ENCODE measurements around the gene PPP2R1B. TPM values are rescaled to one million over a fixed set of nuclear protein-coding genes. Genes with fewer than 3 reads are reported as not detected.

The PPP2R1B gene
- polyA plus RNA-seq, 1 donor (not counting 4 experiments of a cell fraction or from before 2014, with no cell fraction given), result 33.6 TPM

- DNase-seq (ENCODE audit: low read depth, low spot score), result no peak
- Histone ChIP-seq H3K36me3 (ENCODE audit: control insufficient read depth in 2 of 2, extremely low read depth in 1 of 2, insufficient read depth in 2 of 2, low read length in 2 of 2) (peaks cover 15 to 19% of the 10 kb centered on the region in 2 experiments), H3K9me3 (ENCODE audit: control insufficient read depth, low read depth, low read length) (no peaks in the 10 kb centered on the region), H3K4me3 (ENCODE audit: control insufficient read depth in 2 of 3, extremely low read depth in 1 of 3, insufficient read depth in 2 of 3, low read depth in 1 of 3, low read length in 3 of 3) (no peak overlapping the region), H3K4me2 (ENCODE audit: control insufficient read depth, extremely low read depth, insufficient read depth, low read depth, low read length) (no peak overlapping the region), H3K79me2 (ENCODE audit: control insufficient read depth, insufficient read depth, low read length) (peaks cover 6% of the 10 kb centered on the region), H2AFZ (ENCODE audit: control insufficient read depth, low read length) (no peak overlapping the region), H3K4me1 (ENCODE audit: control insufficient read depth, extremely low read depth, insufficient read depth, low read length) (peaks cover 20% of the 10 kb centered on the region), H3K9ac (ENCODE audit: control insufficient read depth, extremely low read depth, insufficient read depth, low read length) (no peak overlapping the region), H4K20me1 (ENCODE audit: control insufficient read depth, extremely low read depth, insufficient read depth, low read length) (no peaks in the 10 kb centered on the region), H3K9me1 (ENCODE audit: control insufficient read depth, extremely low read depth, insufficient read depth, low read length) (peaks cover 3% of the 10 kb centered on the region), H3K27me3 (ENCODE audit: control insufficient read depth, extremely low read depth, insufficient read depth, low read length) (no peaks in the 10 kb centered on the region), H3K27ac (ENCODE audit: control insufficient read depth, insufficient read depth, low read length) (no peak overlapping the region)
- dilution Hi-C loops (cut with MboI; ENCODE audit: extremely low pct_ligation_motif_present, low sequenced_read_pairs), result no loop called here
- TF ChIP-seq, protein P1, sequence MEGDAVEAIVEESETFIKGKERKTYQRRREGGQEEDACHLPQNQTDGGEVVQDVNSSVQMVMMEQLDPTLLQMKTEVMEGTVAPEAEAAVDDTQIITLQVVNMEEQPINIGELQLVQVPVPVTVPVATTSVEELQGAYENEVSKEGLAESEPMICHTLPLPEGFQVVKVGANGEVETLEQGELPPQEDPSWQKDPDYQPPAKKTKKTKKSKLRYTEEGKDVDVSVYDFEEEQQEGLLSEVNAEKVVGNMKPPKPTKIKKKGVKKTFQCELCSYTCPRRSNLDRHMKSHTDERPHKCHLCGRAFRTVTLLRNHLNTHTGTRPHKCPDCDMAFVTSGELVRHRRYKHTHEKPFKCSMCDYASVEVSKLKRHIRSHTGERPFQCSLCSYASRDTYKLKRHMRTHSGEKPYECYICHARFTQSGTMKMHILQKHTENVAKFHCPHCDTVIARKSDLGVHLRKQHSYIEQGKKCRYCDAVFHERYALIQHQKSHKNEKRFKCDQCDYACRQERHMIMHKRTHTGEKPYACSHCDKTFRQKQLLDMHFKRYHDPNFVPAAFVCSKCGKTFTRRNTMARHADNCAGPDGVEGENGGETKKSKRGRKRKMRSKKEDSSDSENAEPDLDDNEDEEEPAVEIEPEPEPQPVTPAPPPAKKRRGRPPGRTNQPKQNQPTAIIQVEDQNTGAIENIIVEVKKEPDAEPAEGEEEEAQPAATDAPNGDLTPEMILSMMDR (optimal IDR thresholded peaks at IDR 0.05 in 1 of 3, IDR thresholded peaks at IDR 0.05 in 1 of 3, conservative IDR thresholded peaks at IDR 0.05 in 1 of 3; ENCODE audit: extremely low read depth in 1 of 3, insufficient read depth in 2 of 3, low read length in 3 of 3), result no peak
- TF ChIP-seq EZH2 (IDR thresholded peaks at IDR 0.05; ENCODE audit: low read length), result no peak
- no peak for FAIRE-seq
These were observed 24.4 kb downstream of the PPP2R1B start for GRCh38 chr11:111741751-111742150.

GRCh38 chr11:111739299-111739698 lies 26.9 kb downstream of the PPP2R1B start:
- Histone ChIP-seq H3K9me3 (ENCODE audit: control insufficient read depth, low read depth, low read length) (no peaks in the 10 kb centered on the region), H3K27ac (ENCODE audit: control insufficient read depth, insufficient read depth, low read length) (no peak overlapping the region), H4K20me1 (ENCODE audit: control insufficient read depth, extremely low read depth, insufficient read depth, low read length) (no peaks in the 10 kb centered on the region), H3K4me1 (ENCODE audit: control insufficient read depth, extremely low read depth, insufficient read depth, low read length) (peaks cover 31% of the 10 kb centered on the region), H2AFZ (ENCODE audit: control insufficient read depth, low read length) (no peak overlapping the region), H3K4me2 (ENCODE audit: control insufficient read depth, extremely low read depth, insufficient read depth, low read depth, low read length) (no peak overlapping the region), H3K4me3 (ENCODE audit: control insufficient read depth in 2 of 3, extremely low read depth in 1 of 3, insufficient read depth in 2 of 3, low read depth in 1 of 3, low read length in 3 of 3) (no peak overlapping the region), H3K9me1 (ENCODE audit: control insufficient read depth, extremely low read depth, insufficient read depth, low read length) (peaks cover 6% of the 10 kb centered on the region), H3K9ac (ENCODE audit: control insufficient read depth, extremely low read depth, insufficient read depth, low read length) (no peak overlapping the region), H3K27me3 (ENCODE audit: control insufficient read depth, extremely low read depth, insufficient read depth, low read length) (no peaks in the 10 kb centered on the region), H3K36me3 (ENCODE audit: control insufficient read depth in 2 of 2, extremely low read depth in 1 of 2, insufficient read depth in 2 of 2, low read length in 2 of 2) (peaks cover 13 to 15% of the 10 kb centered on the region in 2 experiments), H3K79me2 (ENCODE audit: control insufficient read depth, insufficient read depth, low read length) (peaks cover 2% of the 10 kb centered on the region)
- TF ChIP-seq EZH2 (IDR thresholded peaks at IDR 0.05; ENCODE audit: low read length), result no peak
- TF ChIP-seq, protein P1 (optimal IDR thresholded peaks at IDR 0.05 in 1 of 3, IDR thresholded peaks at IDR 0.05 in 1 of 3, conservative IDR thresholded peaks at IDR 0.05 in 1 of 3; ENCODE audit: extremely low read depth in 1 of 3, insufficient read depth in 2 of 3, low read length in 3 of 3), result no peak
- dilution Hi-C loops (cut with MboI; ENCODE audit: extremely low pct_ligation_motif_present, low sequenced_read_pairs), result no loop called here
- FAIRE-seq (no peak), DNase-seq (ENCODE audit: low read depth, low spot score) (no peak)
